K562 (cell line): ENCODE data around the gene SEZ6L. TPM values are rescaled to one million over a fixed set of nuclear protein-coding genes. Genes with fewer than 3 reads are reported as not detected.

Experiments
- ATAC-seq: fragments of 200-7000 bp; cut with Tn5 transposase; 3 replicates; pipeline ENCODE4 v1.9.1; 2020; ENCODE audit warnings: moderate library complexity
- BruUV-seq: library from RNA; stranded (reverse); fragments of 400-500 nt; replicated peaks from 2 replicates; lab custom pipeline; 2021; lab: Mats Ljungman, UMichigan
- CTCF ChIA-PET: fragments of 300-600 bp; formaldehyde crosslinking; extraction: SDS; loops from one replicate; lab custom pipeline; 2021; ENCODE audit warnings: low intra/inter-chr PET ratio; lab: Yijun Ruan, JAX
- POLR2A ChIA-PET: fragments of 300-600, 350-650 bp; sonication (Branson Sonifier 250); formaldehyde crosslinking; extraction: SDS; loops from one replicate; lab custom pipeline; 2021; ENCODE audit warnings: antibody characterized with exemption, inconsistent platforms; lab: Yijun Ruan, JAX
- DNase-seq, 4 experiments: peaks; one replicate each; pipeline versions ENCODE4 v3.0.0 to v3.0.0-alpha.2; 2011 to 2018; ENCODE audit warnings: low spot score in 3 of 4, mixed read lengths in 3 of 4; ENCODE audit errors: extremely low read depth in 1 of 4
- FAIRE-seq: peaks from 2 replicates; lab custom pipeline; 2011; peaks lifted over from hg19 to GRCh38; lab: Jason Lieb, UNC
- H2AFZ ChIP-seq: 2 replicates; pipeline ENCODE4 v1.6.0; 2011; ENCODE audit warnings: low read depth, low read length, control low read depth, inconsistent platforms
- H3K27ac ChIP-seq: fragments of 200-600 bp; 3 replicates; pipeline ENCODE4 v1.8.0; 2011; ENCODE audit warnings: low read depth, mild to moderate bottlenecking, control low read depth, inconsistent platforms, low read length, moderate library complexity, mixed read lengths; ENCODE audit errors: extremely low read depth
- H3K27me3 ChIP-seq, 2 experiments: fragments of 300-600 bp in 1 of 2; 2 replicates in 1 of 2; 3 replicates in 1 of 2; pipeline versions ENCODE4 v1.6.0 to v1.8.0; 2011; ENCODE audit warnings: inconsistent platforms in 2 of 2, low read length in 2 of 2, mild to moderate bottlenecking in 1 of 2, mixed read lengths in 1 of 2, moderate library complexity in 1 of 2; ENCODE audit not compliant: control insufficient read depth in 2 of 2, insufficient read depth in 2 of 2
- H3K36me3 ChIP-seq: fragments of 300-600 bp; 3 replicates; pipeline ENCODE4 v1.8.0; 2011; ENCODE audit warnings: mild to moderate bottlenecking, low read length, inconsistent platforms; ENCODE audit not compliant: control insufficient read depth, insufficient read depth
- H3K4me1 ChIP-seq, 2 experiments: fragments of 200-600 bp in 1 of 2; replicated peaks in 1 of 2; 2 replicates in 1 of 2; 3 replicates in 1 of 2; pipeline versions ENCODE4 v1.5.1 to v1.8.0; 2011; ENCODE audit warnings: inconsistent platforms in 2 of 2, low read length in 2 of 2, mild to moderate bottlenecking in 1 of 2, mixed read lengths in 1 of 2, moderate library complexity in 1 of 2; ENCODE audit not compliant: control insufficient read depth in 2 of 2, insufficient read depth in 2 of 2
- H3K4me2 ChIP-seq: 2 replicates; pipeline ENCODE4 v1.6.1; 2011; ENCODE audit warnings: low read length, control low read depth, inconsistent platforms, mixed read lengths; ENCODE audit not compliant: insufficient read depth
- H3K4me3 ChIP-seq: fragments of 200-600 bp; sonication (generic), shearing (Covaris generic); 2 replicates; pipeline ENCODE4 v1.5.1; 2016; ENCODE audit warnings: control low read depth, inconsistent platforms
- H3K79me2 ChIP-seq: fragments of 200-600 bp; 3 replicates; pipeline ENCODE4 v1.8.0; 2011; ENCODE audit warnings: low read length, inconsistent platforms; ENCODE audit not compliant: control insufficient read depth, insufficient read depth
- H3K9ac ChIP-seq, 2 experiments: 2 replicates each; pipeline versions ENCODE4 v1.6.0 to v1.6.1; 2011; ENCODE audit warnings: low read depth in 2 of 2, low read length in 2 of 2, control low read depth in 1 of 2, inconsistent platforms in 1 of 2, mild to moderate bottlenecking in 1 of 2, mixed read lengths in 1 of 2; ENCODE audit not compliant: insufficient read depth in 1 of 2
- H3K9me1 ChIP-seq: one replicate; pipeline ENCODE4 v1.6.0; 2011; ENCODE audit warnings: inconsistent platforms, mild to moderate bottlenecking, low read length, moderate library complexity; ENCODE audit not compliant: control insufficient read depth, insufficient read depth
- H3K9me3 ChIP-seq: replicated peaks from 2 replicates; pipeline ENCODE4 v1.5.1; 2011; ENCODE audit warnings: low read depth, low read length, inconsistent platforms; ENCODE audit not compliant: control insufficient read depth, insufficient read depth
- H4K20me1 ChIP-seq: replicated peaks from 2 replicates; pipeline ENCODE4 v1.6.1; 2011; ENCODE audit warnings: low read length, inconsistent platforms, mixed read lengths; ENCODE audit not compliant: control insufficient read depth, insufficient read depth
- ATF1 ChIP-seq, 2 experiments: fragments of 450-650 bp in 1 of 2; IDR thresholded peaks; 2 replicates each; pipeline ENCODE4 v1.6.1; 2016; ENCODE audit warnings: missing compliant biosample characterization in 1 of 2, missing genetic modification characterization in 1 of 2
- ATF2 ChIP-seq: sonication (generic); formaldehyde crosslinking; IDR thresholded peaks from 2 replicates; pipeline ENCODE4 v1.8.1; 2022; ENCODE audit warnings: missing genetic modification reagents
- DDX20 ChIP-seq: fragments of 450-650 bp; IDR thresholded peaks from 2 replicates; pipeline ENCODE4 v1.6.1; 2016; ENCODE audit warnings: missing genetic modification characterization, low read depth, mild to moderate bottlenecking, missing compliant biosample characterization, moderate library complexity
- MXI1 ChIP-seq: IDR thresholded peaks from 2 replicates; pipeline ENCODE4 v1.6.1; 2011; ENCODE audit warnings: low read depth, mild to moderate bottlenecking, improper control_type of control experiment, low read length
- TCFL5 ChIP-seq: fragments of 250-450 bp; sonication (Bioruptor Pico); conservative IDR thresholded peaks from 2 replicates; pipeline ENCODE4 v1.6.1; 2021; ENCODE audit warnings: mild to moderate bottlenecking, moderate library complexity, matching md5 sums
- ZNF668 ChIP-seq: fragments of 250-450 bp; sonication (Bioruptor Pico); IDR thresholded peaks from 2 replicates; pipeline ENCODE4 v1.8.0; 2022; ENCODE audit warnings: mild to moderate bottlenecking, inconsistent platforms
- ZNF780A ChIP-seq: fragments of 250-450 bp; sonication (Bioruptor Pico); IDR thresholded peaks from 2 replicates; pipeline ENCODE4 v1.5.0; 2021; ENCODE audit warnings: mild to moderate bottlenecking
- WGBS: fragments of 100-300 bp; shearing (Covaris generic); methylation state at CpG from one replicate; pipeline ENCODE4 v1.1.6; 2016; ENCODE audit warnings: low coverage, mixed read lengths; ENCODE audit not compliant: insufficient coverage; ENCODE audit errors: missing lambda C conversion rate; 5-methylcytosine and 5-hydroxymethylcytosine counted together
- in situ Hi-C: fragments of 300-500 bp; cut with MboI; formaldehyde crosslinking; loops from 4 replicates; pipeline ENCODE4 v1.15.0; 2018; ENCODE audit warnings: inconsistent platforms, mixed read lengths
- intact Hi-C: fragments of 100-400 bp; cut with micrococcal nuclease; formaldehyde crosslinking; loops from 2 replicates; pipeline ENCODE4 v1.14.2; 2022
- polyA plus RNA-seq, 8 experiments: library from polyadenylated mRNA; depleted of rRNA in 4 of 8; stranded (reverse) in 5 of 8; unstranded in 3 of 8; fragments of >200 nt; fragmentation: Nextera tagmentation in 2 of 8; fragmentation: Illumina TruSeq in 1 of 8; extraction: Ambion mirVana in 2 of 8; extraction: Trizol in 1 of 8; gene quantifications; 2 replicates each; pipeline versions ENCODE4 v1.2.1 to v1.2.3, GENCODE V29; 2011 to 2014; ENCODE audit warnings: inconsistent platforms in 1 of 8, missing spikeins in 1 of 8
- total RNA-seq, 7 experiments: library from RNA; depleted of rRNA in 6 of 7; stranded (reverse); fragments of >200 nt in 6 of 7; fragmentation: Illumina TruSeq in 2 of 7; extraction: Trizol in 2 of 7; gene quantifications; 2 replicates each; pipeline versions ENCODE4 v1.2.1 to v1.2.3, GENCODE V29; 2011 to 2021; ENCODE audit warnings: low replicate concordance in 1 of 7
- TF ChIP-seq, protein P1 (sequence below): sonication (generic); formaldehyde crosslinking; IDR thresholded peaks from 2 replicates; pipeline ENCODE4 v1.8.1; 2023; ENCODE audit warnings: missing genetic modification reagents, mild to moderate bottlenecking, borderline replicate concordance

SEZ6L gene
- total and polyA plus RNA-seq, 9 of the 15 experiments (the other 6 are each of a cell fraction or from before 2014, with no cell fraction given): not detected

DNA sequence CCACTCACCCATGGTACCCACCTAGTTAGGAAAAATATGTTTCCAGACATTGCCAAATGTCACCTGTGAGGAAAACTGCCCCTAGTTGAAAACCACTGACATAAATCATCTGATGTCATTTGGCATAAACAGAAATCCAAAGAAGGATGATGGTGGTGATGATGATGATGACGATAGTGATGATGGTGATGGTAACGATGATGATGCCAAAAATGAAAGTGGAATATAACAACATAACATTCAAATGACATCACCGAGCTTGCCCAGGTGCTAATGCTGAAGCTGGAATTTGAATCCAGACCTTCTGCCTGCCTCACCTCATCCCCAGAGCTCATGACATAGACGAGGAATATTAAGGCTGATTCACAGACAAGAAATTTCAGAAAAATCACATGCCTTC lies 167.5 kb downstream of the SEZ6L start:
- 0% methylated on average over 4 of the region's 4 CpGs for WGBS
- Histone ChIP-seq H3K9me1 (no peaks in the 10 kb centered on the region), H3K9me3 (no peaks in the 10 kb centered on the region), H2AFZ (no peak overlapping the region), H3K36me3 (no peaks in the 10 kb centered on the region), H3K27ac (no peak overlapping the region), H3K4me1 (no peaks in the 10 kb centered on the region), H3K4me3 (no peak overlapping the region), H3K27me3 (peaks cover 2 to 14% of the 10 kb centered on the region in 2 experiments; a peak in 3 of 5 replicates), H4K20me1 (no peaks in the 10 kb centered on the region), H3K4me2 (no peak overlapping the region), H3K9ac (no peak overlapping the region), H3K79me2 (no peaks in the 10 kb centered on the region)
- intact Hi-C loops (loop anchor here (10.0 kb wide), 2 partner anchors 162 to 252 kb away; no protein-coding TSS in a partner anchor), in situ Hi-C loops (loop anchor here (10.0 to 25.0 kb wide), 2 partner anchors 882 to 1124 kb away; partner anchors contain the start of gene CRYBB2)
- DNase-seq (no peak), ATAC-seq (no peak), FAIRE-seq (no peak)
- POLR2A ChIA-PET: no interaction called here
- no peak for TF ChIP-seq ATF2 (CRISPR knock-in tag)
- TF ChIP-seq ATF1 (CRISPR knock-in tag; IDR thresholded peaks at IDR 0.05): no peak
- peak; percentile 22; the same call in 1 of the 2 replicates for TF ChIP-seq ATF1 (tag; IDR thresholded peaks at IDR 0.05)
- no TSS peak for BruUV-seq
- CTCF ChIA-PET: no interaction called here

DNA sequence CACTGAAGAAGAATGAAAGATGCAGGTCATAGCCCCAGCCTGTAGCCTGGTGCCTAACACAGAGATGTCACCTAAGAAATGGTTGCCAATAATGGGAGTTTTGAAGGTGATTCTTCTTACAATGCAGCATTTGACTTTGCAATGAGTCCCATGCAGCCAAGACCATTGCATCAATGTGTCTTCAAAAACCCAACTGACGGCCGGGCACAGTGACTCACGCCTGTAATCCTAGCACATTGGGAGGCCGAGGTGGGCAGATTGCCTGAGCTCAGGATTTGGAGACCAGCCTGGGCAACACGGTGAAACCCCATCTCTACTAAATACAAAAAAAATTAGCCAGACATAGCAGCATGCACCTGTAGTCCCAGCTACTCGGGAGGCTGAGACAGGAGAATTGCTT lies 170.5 kb downstream of the SEZ6L start:
- Histone ChIP-seq H3K4me2 (no peak overlapping the region), H3K4me3 (no peak overlapping the region)
- POLR2A ChIA-PET: interaction anchor here (0.7 kb wide), 1 partner anchor 1143 kb away, joined by 3 read pairs; no protein-coding TSS in a partner anchor
- no peak for TF ChIP-seq ZNF780A (CRISPR knock-in tag)
- TF ChIP-seq DDX20: no peak
- TF ChIP-seq MXI1: no peak
- no peak for TF ChIP-seq ZNF668 (CRISPR knock-in tag)
- TF ChIP-seq TCFL5: no peak
- TF ChIP-seq, protein P1, sequence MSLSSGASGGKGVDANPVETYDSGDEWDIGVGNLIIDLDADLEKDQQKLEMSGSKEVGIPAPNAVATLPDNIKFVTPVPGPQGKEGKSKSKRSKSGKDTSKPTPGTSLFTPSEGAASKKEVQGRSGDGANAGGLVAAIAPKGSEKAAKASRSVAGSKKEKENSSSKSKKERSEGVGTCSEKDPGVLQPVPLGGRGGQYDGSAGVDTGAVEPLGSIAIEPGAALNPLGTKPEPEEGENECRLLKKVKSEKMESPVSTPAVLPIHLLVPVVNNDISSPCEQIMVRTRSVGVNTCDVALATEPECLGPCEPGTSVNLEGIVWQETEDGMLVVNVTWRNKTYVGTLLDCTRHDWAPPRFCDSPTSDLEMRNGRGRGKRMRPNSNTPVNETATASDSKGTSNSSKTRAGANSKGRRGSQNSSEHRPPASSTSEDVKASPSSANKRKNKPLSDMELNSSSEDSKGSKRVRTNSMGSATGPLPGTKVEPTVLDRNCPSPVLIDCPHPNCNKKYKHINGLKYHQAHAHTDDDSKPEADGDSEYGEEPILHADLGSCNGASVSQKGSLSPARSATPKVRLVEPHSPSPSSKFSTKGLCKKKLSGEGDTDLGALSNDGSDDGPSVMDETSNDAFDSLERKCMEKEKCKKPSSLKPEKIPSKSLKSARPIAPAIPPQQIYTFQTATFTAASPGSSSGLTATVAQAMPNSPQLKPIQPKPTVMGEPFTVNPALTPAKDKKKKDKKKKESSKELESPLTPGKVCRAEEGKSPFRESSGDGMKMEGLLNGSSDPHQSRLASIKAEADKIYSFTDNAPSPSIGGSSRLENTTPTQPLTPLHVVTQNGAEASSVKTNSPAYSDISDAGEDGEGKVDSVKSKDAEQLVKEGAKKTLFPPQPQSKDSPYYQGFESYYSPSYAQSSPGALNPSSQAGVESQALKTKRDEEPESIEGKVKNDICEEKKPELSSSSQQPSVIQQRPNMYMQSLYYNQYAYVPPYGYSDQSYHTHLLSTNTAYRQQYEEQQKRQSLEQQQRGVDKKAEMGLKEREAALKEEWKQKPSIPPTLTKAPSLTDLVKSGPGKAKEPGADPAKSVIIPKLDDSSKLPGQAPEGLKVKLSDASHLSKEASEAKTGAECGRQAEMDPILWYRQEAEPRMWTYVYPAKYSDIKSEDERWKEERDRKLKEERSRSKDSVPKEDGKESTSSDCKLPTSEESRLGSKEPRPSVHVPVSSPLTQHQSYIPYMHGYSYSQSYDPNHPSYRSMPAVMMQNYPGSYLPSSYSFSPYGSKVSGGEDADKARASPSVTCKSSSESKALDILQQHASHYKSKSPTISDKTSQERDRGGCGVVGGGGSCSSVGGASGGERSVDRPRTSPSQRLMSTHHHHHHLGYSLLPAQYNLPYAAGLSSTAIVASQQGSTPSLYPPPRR: no peak
- TF ChIP-seq, all 486 proteins: peak for 0
- no peak for FAIRE-seq
- DNase-seq: no peak
- Histone ChIP-seq H3K9me1 (no peaks in the 10 kb centered on the region), H3K4me1 (no peaks in the 10 kb centered on the region), H3K9ac (no peak overlapping the region), H3K79me2 (no peaks in the 10 kb centered on the region), H3K27me3 (peaks cover 2 to 9% of the 10 kb centered on the region in 2 experiments; a peak in 3 of 5 replicates), H3K27ac (no peak overlapping the region), H3K36me3 (no peaks in the 10 kb centered on the region), H4K20me1 (no peaks in the 10 kb centered on the region), H3K9me3 (no peaks in the 10 kb centered on the region), H2AFZ (no peak overlapping the region)
- whole genome bisulfite sequencing: 0% methylated on average over 6 of the region's 6 CpGs
- ATAC-seq: no peak
- intact Hi-C loops (loop anchor here (10.0 kb wide), 2 partner anchors 165 to 255 kb away; no protein-coding TSS in a partner anchor), in situ Hi-C loops (loop anchor here (10.0 to 25.0 kb wide), 2 partner anchors 885 to 1127 kb away; partner anchors contain the start of gene CRYBB2)
- CTCF ChIA-PET: no interaction called here
- no TSS peak for BruUV-seq
